ENCODE results near the gene C1orf232.

GRCh38 chr1:26189331-26189730, 20.6 kb upstream of the C1orf232 start:
- TF ChIP-seq CTCF (IDR thresholded peaks at IDR 0.05) (no peak), POLR2A (IDR thresholded peaks at IDR 0.05) (no peak)

All from testis (tissue), 2 donors.